Measurements from ENCODE around the gene FGF18. TPM values are rescaled to one million over a fixed set of nuclear protein-coding genes. Genes with fewer than 3 reads are reported as not detected.

FGF18 gene
- total and polyA plus RNA-seq, 2 experiments from 2014 or later, result 1.00 to 7.2 TPM

GRCh38 chr5:171477101-171477500, 57.7 kb downstream of the FGF18 start:
- H4K20me1 ChIP-seq (ENCODE audit: insufficient read depth, poor library complexity, severe bottlenecking), result no peaks in the 10 kb centered on the region
- H3K27me3 ChIP-seq, result no peaks in the 10 kb centered on the region
- H3K4me3 ChIP-seq, result no peak overlapping the region
- peaks cover 4% of the 10 kb centered on the region for H3K4me1 ChIP-seq (ENCODE audit: insufficient read depth)
- H3K9me3 ChIP-seq (ENCODE audit: low read depth), result no peaks in the 10 kb centered on the region
- no peaks in the 10 kb centered on the region for H3K9me2 ChIP-seq (replicated peaks; ENCODE audit: insufficient read depth)
- no peak overlapping the region for H2AFZ ChIP-seq
- TF ChIP-seq CTCF (IDR thresholded peaks at IDR 0.05; ENCODE audit: poor library complexity) (no peak), EZH2 (IDR thresholded peaks at IDR 0.05; ENCODE audit: borderline replicate concordance) (no peak), EZH2phosphoT487 (IDR thresholded peaks at IDR 0.05; ENCODE audit: low read depth, severe bottlenecking, unreplicated experiment) (no peak)
- no peak for DNase-seq (ENCODE audit: low spot score)
- no peak overlapping the region for H3K4me2 ChIP-seq
- WGBS (ENCODE audit: low lambda C conversion rate, missing lambda C conversion rate), result 66% methylated on average over 2 of the region's 2 CpGs
- H3K36me3 ChIP-seq (replicated peaks; ENCODE audit: insufficient read depth, low read depth), result no peaks in the 10 kb centered on the region
- no peaks in the 10 kb centered on the region for H3K79me2 ChIP-seq
- no peak overlapping the region for H3K27ac ChIP-seq

- TF ChIP-seq EZH2 (IDR thresholded peaks at IDR 0.05; ENCODE audit: borderline replicate concordance), result no peak
- TF ChIP-seq EZH2phosphoT487 (IDR thresholded peaks at IDR 0.05; ENCODE audit: low read depth, severe bottlenecking, unreplicated experiment), result no peak
- no peak for TF ChIP-seq CTCF (IDR thresholded peaks at IDR 0.05; ENCODE audit: poor library complexity)
- H3K4me1 ChIP-seq (ENCODE audit: insufficient read depth), result peaks cover 4% of the 10 kb centered on the region
- no peaks in the 10 kb centered on the region for H3K9me3 ChIP-seq (ENCODE audit: low read depth)
- no peaks in the 10 kb centered on the region for H3K79me2 ChIP-seq
- no peak overlapping the region for H3K4me3 ChIP-seq
- no peaks in the 10 kb centered on the region for H3K27me3 ChIP-seq
- H2AFZ ChIP-seq, result no peak overlapping the region
- H3K36me3 ChIP-seq (replicated peaks; ENCODE audit: insufficient read depth, low read depth), result no peaks in the 10 kb centered on the region
- DNase-seq (ENCODE audit: low spot score), result no peak
- no peak overlapping the region for H3K4me2 ChIP-seq
- H4K20me1 ChIP-seq (ENCODE audit: insufficient read depth, poor library complexity, severe bottlenecking), result no peaks in the 10 kb centered on the region
- no peak overlapping the region for H3K27ac ChIP-seq
- no peaks in the 10 kb centered on the region for H3K9me2 ChIP-seq (replicated peaks; ENCODE audit: insufficient read depth)
- WGBS (ENCODE audit: low lambda C conversion rate, missing lambda C conversion rate), result 59% methylated on average over 3 of the region's 3 CpGs
Observed at GRCh38 chr5:171477666-171478065, 58.2 kb downstream of the FGF18 start.

GRCh38 chr5:171478946-171479775, 59.7 kb downstream of the FGF18 start:
- no peaks in the 10 kb centered on the region for H3K9me2 ChIP-seq (replicated peaks; ENCODE audit: insufficient read depth)
- no peaks in the 10 kb centered on the region for H3K27me3 ChIP-seq
- no peak overlapping the region for H3K4me3 ChIP-seq
- TF ChIP-seq EZH2 (IDR thresholded peaks at IDR 0.05; ENCODE audit: borderline replicate concordance) (no peak), CTCF (IDR thresholded peaks at IDR 0.05; ENCODE audit: poor library complexity) (no peak), EZH2phosphoT487 (IDR thresholded peaks at IDR 0.05; ENCODE audit: low read depth, severe bottlenecking, unreplicated experiment) (no peak)
- DNase-seq (ENCODE audit: low spot score), result no peak
- no peak overlapping the region for H3K27ac ChIP-seq
- H3K4me2 ChIP-seq, result no peak overlapping the region
- no peaks in the 10 kb centered on the region for H3K79me2 ChIP-seq
- peaks cover 4% of the 10 kb centered on the region for H3K4me1 ChIP-seq (ENCODE audit: insufficient read depth)
- H4K20me1 ChIP-seq (ENCODE audit: insufficient read depth, poor library complexity, severe bottlenecking), result no peaks in the 10 kb centered on the region
- no peaks in the 10 kb centered on the region for H3K36me3 ChIP-seq (replicated peaks; ENCODE audit: insufficient read depth, low read depth)
- no peak overlapping the region for H2AFZ ChIP-seq
- 74% methylated on average over 4 of the region's 4 CpGs for WGBS (ENCODE audit: low lambda C conversion rate, missing lambda C conversion rate)
- H3K9me3 ChIP-seq (ENCODE audit: low read depth), result no peaks in the 10 kb centered on the region

Data from hepatocyte (in vitro differentiated cells).